DOHH2 (cell line): Measurements from ENCODE around the gene MFN2.

Source experiments
- CTCF ChIP-seq: fragments of 200-600 bp; sonication (generic); IDR thresholded peaks from one replicate; pipeline ENCODE4 v1.5.1; 2014; ENCODE audit warnings: antibody characterized with exemption, mild to moderate bottlenecking, low read depth, low read length; ENCODE audit not compliant: poor library complexity, severe bottlenecking
- EZH2phosphoT487 ChIP-seq: fragments of 200-600 bp; sonication (generic); IDR thresholded peaks from 2 replicates; pipeline ENCODE4 v1.6.1; 2017; ENCODE audit warnings: borderline replicate concordance, mild to moderate bottlenecking, antibody characterized with exemption, low read length, moderate library complexity, mixed read lengths

GRCh38 chr1:12028957-12029511, 48.8 kb downstream of the MFN2 start:
- TF ChIP-seq EZH2phosphoT487 (no peak), CTCF (no peak)
